Activated T-helper 1 cell treated with anti-CD3 and anti-CD28 coated beads, Interleukin-12 subunit alpha, Interleukin-12 subunit beta, Interleukin-2, Interleukin-4 antibody, amounts not matched to agents 30 ng/mL and 10 ng/mL and 1 ng/mL, durations not matched to agents 14 hours and 24 hours and 36 hours (primary cell): ENCODE data around the gene SMYD3. TPM values are rescaled to one million over a fixed set of nuclear protein-coding genes. Genes with fewer than 3 reads are reported as not detected.

Experiments
- DNase-seq: peaks from one replicate; pipeline ENCODE4 v3.0.0; 2021; ENCODE audit warnings: low spot score
- H3K27ac Mint-ChIP-seq: one replicate; pipeline ENCODE4 v1.8.0; 2021; ENCODE audit warnings: mild to moderate bottlenecking, mixed read lengths
- H3K27me3 Mint-ChIP-seq: one replicate; pipeline ENCODE4 v1.8.0; 2022; ENCODE audit warnings: mild to moderate bottlenecking, moderate library complexity, mixed read lengths; ENCODE audit not compliant: insufficient read depth
- H3K36me3 Mint-ChIP-seq: one replicate; pipeline ENCODE4 v1.8.0; 2021; ENCODE audit warnings: low read depth, mixed read lengths
- H3K4me1 Mint-ChIP-seq: one replicate; pipeline ENCODE4 v1.8.0; 2021; ENCODE audit warnings: low read depth, mixed read lengths
- H3K4me3 Mint-ChIP-seq: one replicate; pipeline ENCODE4 v1.8.0; 2021; ENCODE audit warnings: mild to moderate bottlenecking, moderate library complexity, mixed read lengths
- H3K9me3 Mint-ChIP-seq: one replicate; pipeline ENCODE4 v1.8.0; 2021; ENCODE audit warnings: mixed read lengths
- intact Hi-C: fragments of 100-400 bp; cut with micrococcal nuclease; formaldehyde crosslinking; loops from one replicate; pipeline ENCODE4 v1.15.1; 2024
- total RNA-seq: library from RNA; stranded (reverse); gene quantifications from 2 replicates; pipeline ENCODE4 v1.2.3, GENCODE V29; 2022

The SMYD3 gene
- total RNA-seq, 1 donor from 2014 or later = 21.7 TPM

- no peaks in the 10 kb centered on the region for H3K4me1 Mint-ChIP-seq
- no peak overlapping the region for H3K4me3 Mint-ChIP-seq
- intact Hi-C loops = no loop called here
- no peaks in the 10 kb centered on the region for H3K27me3 Mint-ChIP-seq
- H3K9me3 Mint-ChIP-seq = no peaks in the 10 kb centered on the region
- no peak for DNase-seq
- H3K36me3 Mint-ChIP-seq = no peaks in the 10 kb centered on the region
- H3K27ac Mint-ChIP-seq = no peak overlapping the region
These were observed 295.1 kb downstream of the SMYD3 start for GRCh38 chr1:246212013-246212412.

DNA sequence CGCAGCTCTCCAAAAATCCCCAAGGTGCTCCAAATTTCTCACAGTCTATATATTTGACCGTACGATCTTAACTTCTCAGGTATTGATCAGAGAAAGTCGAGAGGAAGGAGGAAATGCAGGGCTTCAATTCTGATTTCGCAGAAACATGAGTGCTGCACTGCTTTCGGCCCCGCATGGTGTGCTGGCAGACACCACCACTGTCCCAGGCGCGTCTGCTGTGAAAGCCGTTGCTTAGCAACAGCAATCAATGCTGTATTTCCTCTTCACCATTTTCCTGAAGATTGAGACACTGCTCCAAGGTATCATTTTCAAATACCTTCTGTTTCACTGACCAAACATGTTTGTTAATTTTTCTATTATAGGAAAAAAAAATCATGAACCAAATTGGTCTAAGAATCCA lies 296.3 kb downstream of the SMYD3 start:
- DNase-seq = no peak
- intact Hi-C loops = no loop called here
- Mint-ChIP-seq H3K27me3 (no peaks in the 10 kb centered on the region), H3K4me1 (no peaks in the 10 kb centered on the region), H3K36me3 (no peaks in the 10 kb centered on the region), H3K4me3 (no peak overlapping the region), H3K27ac (no peak overlapping the region), H3K9me3 (no peaks in the 10 kb centered on the region)

DNA sequence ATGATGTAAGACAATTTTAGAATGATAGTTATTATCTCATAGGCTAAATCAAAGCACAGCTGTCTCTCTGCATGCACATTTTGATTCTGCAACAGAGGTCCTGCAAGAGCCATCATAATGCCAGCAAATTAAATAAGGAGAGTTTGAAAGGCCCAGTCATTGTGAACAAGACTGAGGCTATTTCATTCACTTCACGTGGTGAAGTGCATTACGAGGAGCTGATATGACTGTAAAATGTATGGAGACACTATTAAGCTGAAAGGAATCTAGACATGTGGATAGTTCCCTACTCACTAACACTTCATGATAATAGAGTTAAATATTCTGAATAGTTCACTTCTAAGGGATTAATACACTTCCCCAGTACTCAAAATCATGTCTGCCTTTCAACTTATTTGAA lies 299.0 kb downstream of the SMYD3 start:
- Mint-ChIP-seq H3K36me3 (no peaks in the 10 kb centered on the region), H3K4me1 (no peaks in the 10 kb centered on the region), H3K27me3 (no peaks in the 10 kb centered on the region), H3K4me3 (no peak overlapping the region), H3K27ac (no peak overlapping the region), H3K9me3 (no peaks in the 10 kb centered on the region)
- DNase-seq = no peak
- intact Hi-C loops = no loop called here

DNA sequence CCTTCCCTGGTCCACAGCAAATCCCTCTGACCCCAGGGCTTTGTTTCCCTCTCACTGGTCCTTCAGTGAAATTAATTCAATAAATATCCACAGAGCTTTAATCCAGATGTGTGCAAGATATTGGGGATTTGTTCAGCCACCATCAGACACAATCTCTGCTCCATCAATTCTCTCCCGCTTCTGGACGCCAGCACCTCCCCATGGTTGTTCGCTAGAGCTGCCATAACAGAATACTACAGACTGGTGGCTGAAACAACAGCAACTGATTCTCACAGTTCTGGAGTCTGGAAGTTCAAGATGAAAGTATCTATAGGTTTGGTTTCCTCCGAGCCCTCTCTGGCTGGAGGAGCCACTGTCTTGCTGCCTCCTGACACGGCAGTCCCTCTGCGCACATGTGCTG lies 303.9 kb downstream of the SMYD3 start:
- Mint-ChIP-seq H3K4me1 (no peaks in the 10 kb centered on the region), H3K27ac (no peak overlapping the region), H3K36me3 (no peaks in the 10 kb centered on the region), H3K9me3 (no peaks in the 10 kb centered on the region), H3K27me3 (no peaks in the 10 kb centered on the region), H3K4me3 (no peak overlapping the region)
- no peak for DNase-seq
- intact Hi-C loops = no loop called here

GRCh38 chr1:246200738-246201137 lies 306.3 kb downstream of the SMYD3 start:
- Mint-ChIP-seq H3K27me3 (no peaks in the 10 kb centered on the region), H3K27ac (no peak overlapping the region), H3K36me3 (no peaks in the 10 kb centered on the region), H3K9me3 (no peaks in the 10 kb centered on the region), H3K4me3 (no peak overlapping the region), H3K4me1 (no peaks in the 10 kb centered on the region)
- DNase-seq = no peak
- intact Hi-C loops = no loop called here

- H3K27ac Mint-ChIP-seq = no peak overlapping the region
- no peak overlapping the region for H3K4me3 Mint-ChIP-seq
- DNase-seq = no peak
- H3K27me3 Mint-ChIP-seq = no peaks in the 10 kb centered on the region
- H3K36me3 Mint-ChIP-seq = no peaks in the 10 kb centered on the region
- H3K9me3 Mint-ChIP-seq = no peaks in the 10 kb centered on the region
- intact Hi-C loops = no loop called here
- no peaks in the 10 kb centered on the region for H3K4me1 Mint-ChIP-seq
These were observed 306.9 kb downstream of the SMYD3 start for GRCh38 chr1:246200225-246200624.

DNA sequence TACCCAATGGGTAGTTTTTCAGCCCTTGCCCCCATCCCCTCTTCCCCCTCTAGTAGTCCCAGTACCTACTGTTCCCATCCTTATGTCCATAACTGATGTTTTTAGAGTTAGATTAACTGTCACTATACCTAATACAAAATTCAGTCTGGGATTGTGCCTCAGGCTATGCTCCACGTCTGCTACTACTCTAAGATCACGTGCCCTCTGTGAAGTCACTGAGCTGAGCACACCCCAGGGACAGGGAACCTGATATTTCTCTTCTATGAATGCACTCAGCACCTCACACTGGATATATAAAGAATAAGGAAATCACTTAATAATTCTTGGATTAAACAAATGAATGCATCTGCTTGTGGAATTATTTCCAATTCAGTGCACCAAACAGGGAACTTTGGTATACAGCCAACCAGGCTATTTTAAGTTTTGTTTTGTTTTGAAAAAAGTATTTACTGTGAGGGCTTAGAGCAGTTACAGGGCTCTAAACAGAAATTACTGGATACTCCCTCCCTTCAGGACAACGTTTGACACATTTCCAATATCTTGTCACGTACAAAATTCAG lies 307.9 kb downstream of the SMYD3 start:
- Mint-ChIP-seq H3K9me3 (no peaks in the 10 kb centered on the region), H3K27ac (no peak overlapping the region), H3K36me3 (no peaks in the 10 kb centered on the region), H3K27me3 (no peaks in the 10 kb centered on the region), H3K4me3 (no peak overlapping the region), H3K4me1 (no peaks in the 10 kb centered on the region)
- intact Hi-C loops = no loop called here
- no peak for DNase-seq

GRCh38 chr1:246198115-246198816 lies 308.8 kb downstream of the SMYD3 start:
- Mint-ChIP-seq H3K4me1 (no peaks in the 10 kb centered on the region), H3K27ac (no peak overlapping the region), H3K27me3 (no peaks in the 10 kb centered on the region), H3K36me3 (no peaks in the 10 kb centered on the region), H3K9me3 (no peaks in the 10 kb centered on the region), H3K4me3 (no peak overlapping the region)
- intact Hi-C loops = no loop called here
- no peak for DNase-seq

DNA sequence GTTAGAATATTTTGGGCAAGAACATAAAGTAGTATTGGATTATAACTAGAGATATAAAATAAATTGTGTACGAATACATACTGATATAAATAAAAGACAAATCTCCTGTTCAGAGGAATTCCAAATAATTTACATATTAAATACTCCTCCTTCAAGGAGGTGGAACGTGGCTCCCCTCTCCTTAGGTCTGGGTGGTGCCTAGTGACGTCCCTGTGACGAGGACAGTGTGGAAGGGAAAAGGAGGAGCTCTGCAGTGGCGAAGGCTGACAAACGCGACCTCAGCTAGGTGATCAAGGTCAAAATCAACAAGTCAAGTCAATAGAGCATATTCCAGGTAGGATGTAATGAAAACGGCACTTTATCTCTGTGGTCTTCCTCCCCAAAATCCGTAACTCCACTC lies 310.0 kb downstream of the SMYD3 start:
- no peak overlapping the region for H3K27ac Mint-ChIP-seq
- DNase-seq = no peak
- no peak overlapping the region for H3K4me3 Mint-ChIP-seq
- no peaks in the 10 kb centered on the region for H3K36me3 Mint-ChIP-seq
- no peaks in the 10 kb centered on the region for H3K9me3 Mint-ChIP-seq
- intact Hi-C loops = no loop called here
- H3K27me3 Mint-ChIP-seq = no peaks in the 10 kb centered on the region
- no peaks in the 10 kb centered on the region for H3K4me1 Mint-ChIP-seq

DNA sequence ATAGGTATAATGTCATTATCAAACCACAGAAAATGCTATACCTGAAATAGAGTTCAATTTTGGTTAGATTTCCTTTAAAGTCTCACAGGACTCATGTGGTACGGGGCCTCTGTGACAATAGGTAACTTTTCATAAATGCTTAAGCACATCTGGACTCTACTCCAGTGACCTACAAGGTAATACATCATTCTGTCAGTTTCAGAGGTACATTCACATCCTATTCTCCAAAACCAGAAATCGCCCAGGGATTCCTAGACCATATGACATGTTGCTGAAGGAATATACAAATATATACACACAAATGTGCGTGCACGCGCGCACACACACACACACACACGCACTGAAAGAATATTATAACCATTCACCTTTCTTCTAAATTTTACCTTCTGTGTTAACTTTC lies 311.8 kb downstream of the SMYD3 start:
- Mint-ChIP-seq H3K27me3 (no peaks in the 10 kb centered on the region), H3K36me3 (peaks cover 2% of the 10 kb centered on the region), H3K4me1 (no peaks in the 10 kb centered on the region), H3K27ac (no peak overlapping the region), H3K4me3 (no peak overlapping the region), H3K9me3 (no peaks in the 10 kb centered on the region)
- intact Hi-C loops = no loop called here
- no peak for DNase-seq

DNA sequence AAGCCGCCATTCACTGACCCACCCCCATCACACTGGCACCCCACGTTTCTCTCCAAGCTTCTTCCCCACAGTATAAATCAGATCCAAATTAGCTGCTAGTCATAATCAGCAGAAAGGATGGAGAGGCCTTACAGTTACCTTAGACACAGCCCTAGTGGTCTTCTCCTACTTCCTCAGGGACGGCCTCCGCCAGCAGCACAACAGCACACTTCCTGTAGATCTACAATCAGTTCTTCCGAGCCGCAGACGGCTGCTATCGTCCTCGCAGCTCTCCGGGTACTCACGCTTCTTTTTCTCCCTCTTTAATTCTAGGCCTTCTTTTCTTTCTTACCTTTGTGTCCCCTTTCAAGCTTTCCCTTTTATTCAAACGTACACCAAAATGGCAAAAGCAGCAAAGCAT lies 313.5 kb downstream of the SMYD3 start:
- Mint-ChIP-seq H3K27ac (no peak overlapping the region), H3K9me3 (no peaks in the 10 kb centered on the region), H3K27me3 (no peaks in the 10 kb centered on the region), H3K4me3 (no peak overlapping the region), H3K4me1 (no peaks in the 10 kb centered on the region), H3K36me3 (peaks cover 2% of the 10 kb centered on the region)
- intact Hi-C loops = no loop called here
- DNase-seq = no peak

DNA sequence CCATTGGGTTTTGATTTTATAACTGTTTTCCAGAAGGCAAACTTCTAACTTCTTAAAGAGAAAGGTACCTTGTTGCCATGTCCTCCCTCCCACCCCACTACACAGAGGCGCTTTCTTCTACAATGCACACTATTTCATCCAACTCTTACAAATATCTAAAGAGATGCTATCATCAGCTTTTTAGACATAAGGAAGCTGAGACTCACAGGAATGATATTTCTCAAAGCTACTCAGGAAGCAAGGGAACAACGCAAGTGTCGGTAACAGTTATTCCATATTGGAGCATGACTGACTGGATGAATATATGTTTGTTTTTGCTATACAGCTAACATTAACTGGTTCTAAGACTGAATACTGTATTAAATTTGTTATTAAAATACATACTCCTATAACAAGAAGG lies 318.0 kb downstream of the SMYD3 start:
- Mint-ChIP-seq H3K27me3 (no peaks in the 10 kb centered on the region), H3K36me3 (peaks cover 2% of the 10 kb centered on the region), H3K27ac (no peak overlapping the region), H3K9me3 (no peaks in the 10 kb centered on the region), H3K4me3 (no peak overlapping the region), H3K4me1 (no peaks in the 10 kb centered on the region)
- intact Hi-C loops = no loop called here
- DNase-seq = no peak

DNA sequence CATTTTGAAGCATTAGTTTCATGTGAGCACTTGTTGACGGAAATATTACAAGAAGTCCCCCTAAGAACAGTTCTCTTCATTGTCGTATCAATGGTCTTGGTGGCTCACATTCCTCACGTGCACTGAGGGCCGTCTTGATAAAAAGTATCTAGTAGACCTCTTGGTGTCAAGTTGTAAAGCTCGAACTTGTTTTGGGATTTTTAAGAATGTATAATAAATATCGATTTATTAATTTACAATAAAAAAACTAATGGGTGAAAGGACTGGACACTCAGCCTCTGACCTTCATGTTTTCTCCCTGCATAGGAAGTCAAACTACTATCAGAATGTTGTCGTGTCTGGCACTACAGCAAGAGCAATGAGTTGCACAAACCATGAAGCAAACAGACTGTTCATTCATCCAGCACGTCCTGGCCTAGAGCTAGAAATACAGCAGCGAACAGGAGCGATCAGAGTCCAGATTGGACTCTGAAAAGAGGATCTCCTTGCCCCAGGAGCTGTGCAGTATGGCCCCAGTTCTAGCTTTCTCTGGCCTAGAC lies 319.2 kb downstream of the SMYD3 start:
- Mint-ChIP-seq H3K4me1 (no peaks in the 10 kb centered on the region), H3K4me3 (no peak overlapping the region), H3K36me3 (peaks cover 2% of the 10 kb centered on the region), H3K9me3 (no peaks in the 10 kb centered on the region), H3K27ac (no peak overlapping the region), H3K27me3 (no peaks in the 10 kb centered on the region)
- no peak for DNase-seq
- intact Hi-C loops = no loop called here

GRCh38 chr1:246184503-246184902 lies 322.6 kb downstream of the SMYD3 start:
- Mint-ChIP-seq H3K27me3 (no peaks in the 10 kb centered on the region), H3K27ac (no peak overlapping the region), H3K4me1 (no peaks in the 10 kb centered on the region), H3K4me3 (no peak overlapping the region), H3K9me3 (no peaks in the 10 kb centered on the region), H3K36me3 (no peaks in the 10 kb centered on the region)
- intact Hi-C loops = no loop called here
- DNase-seq = no peak
